HG03066 (cell line): ENCODE measurements around the gene ELP2.
"Not testable (repeated sequence)": the region's sequence is repeated elsewhere in the genome, so short reads cannot be mapped to it uniquely, and the experiment has no call there.

Experiments
- ATAC-seq: cut with Tn5 transposase; IDR thresholded peaks from one replicate; pipeline ENCODE4 v1.9.1; 2021; ENCODE audit warnings: low read depth; ENCODE audit not compliant: unreplicated experiment

The ELP2 gene

GRCh38 chr18:36116771-36117170, 12.9 kb upstream of the ELP2 start:
- not testable (repeated sequence) for ATAC-seq

GRCh38 chr18:36120297-36120696, 9.4 kb upstream of the ELP2 start:
- ATAC-seq: no peak

- no peak for ATAC-seq
Observed at GRCh38 chr18:36124841-36125240, 4.9 kb upstream of the ELP2 start.

GRCh38 chr18:36126668-36127067, 3.0 kb upstream of the ELP2 start:
- no peak for ATAC-seq

- no peak for ATAC-seq
Observed at GRCh38 chr18:36127836-36128529, 1.7 kb upstream of the ELP2 start.

- no peak for ATAC-seq
Observed at GRCh38 chr18:36128530-36128870, 1.2 kb upstream of the ELP2 start.

GRCh38 chr18:36128907-36129299, 796 bp upstream of the ELP2 start:
- ATAC-seq: peak; percentile 11

- peak; percentile 18 for ATAC-seq
Observed at GRCh38 chr18:36130039-36130831, 536 bp downstream of the ELP2 start.

DNA sequence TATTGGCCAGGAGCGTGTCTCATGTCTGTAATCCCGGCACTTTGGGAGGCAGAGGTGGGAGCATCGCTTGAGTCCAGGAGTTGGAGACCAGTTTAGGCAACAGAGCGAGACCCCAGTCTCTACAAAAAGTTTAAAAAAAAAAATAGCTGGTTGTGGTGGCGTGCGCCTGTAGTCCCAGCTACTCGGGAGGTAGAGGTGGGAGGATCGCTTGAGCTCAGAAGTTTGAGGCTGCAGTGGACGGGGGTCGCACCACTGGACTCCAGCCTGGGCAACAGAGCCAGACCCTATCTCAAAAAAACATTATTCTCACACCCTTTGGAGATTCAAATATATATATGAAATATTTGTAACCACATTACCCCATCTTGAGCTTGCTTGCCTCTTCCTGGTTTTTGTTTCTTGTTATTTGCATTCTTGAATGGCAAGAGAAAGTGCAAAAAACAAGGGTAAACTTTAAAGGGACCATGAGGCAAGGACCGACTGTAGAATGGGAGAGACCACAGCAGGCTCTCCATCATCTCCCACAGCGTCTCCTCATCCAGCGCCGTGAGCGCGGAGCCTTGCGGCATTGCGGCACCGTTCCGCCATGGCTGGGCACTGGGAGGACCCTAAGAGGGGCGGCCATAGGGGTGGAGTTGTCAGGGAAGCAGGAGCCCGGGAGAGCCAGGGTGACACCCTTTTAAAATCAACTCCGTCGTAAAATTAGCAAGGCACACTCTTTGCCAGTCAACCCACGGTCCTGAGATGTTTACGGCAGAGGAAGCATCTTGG, 1.4 kb downstream of the ELP2 start:
- ATAC-seq: no peak

DNA sequence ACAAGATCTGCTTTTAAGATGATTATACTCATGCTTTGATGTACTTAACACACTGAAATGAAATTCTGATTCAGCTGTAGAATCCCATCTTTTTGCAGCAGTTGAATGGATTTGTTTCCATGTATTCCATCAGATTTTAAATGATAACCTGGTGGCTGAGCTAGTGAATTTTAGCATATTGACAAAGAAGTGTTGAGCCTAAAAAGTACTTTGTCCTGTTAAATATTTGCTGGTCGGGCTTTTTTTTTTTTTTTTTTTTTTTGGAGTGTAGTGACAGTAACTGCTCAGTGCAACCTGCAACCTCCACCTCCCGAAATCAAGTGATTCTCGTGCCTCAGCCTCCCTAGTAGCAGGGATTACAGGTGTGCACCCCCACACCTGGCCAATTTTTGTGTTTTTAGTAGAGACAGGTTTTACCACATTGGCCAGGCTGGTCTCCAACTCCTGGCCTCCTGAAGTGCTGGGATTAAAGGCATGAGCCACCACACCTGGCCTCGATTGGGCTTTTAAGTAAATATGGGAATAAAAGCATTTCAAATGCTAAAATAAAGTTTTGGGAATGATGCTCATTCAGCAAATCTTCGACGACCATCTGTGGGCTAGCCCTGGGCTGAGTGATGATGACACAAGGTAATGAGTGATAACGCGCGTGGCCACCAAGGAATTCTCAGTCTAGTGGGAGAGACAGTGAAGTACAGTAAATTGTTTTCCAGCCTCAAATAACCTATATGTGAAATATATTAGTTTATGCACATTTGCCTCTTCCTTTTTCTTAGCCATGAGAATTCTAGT, 2.2 kb downstream of the ELP2 start:
- ATAC-seq: no peak

- no peak for ATAC-seq
Observed at GRCh38 chr18:36132756-36133155, 3.1 kb downstream of the ELP2 start.

DNA sequence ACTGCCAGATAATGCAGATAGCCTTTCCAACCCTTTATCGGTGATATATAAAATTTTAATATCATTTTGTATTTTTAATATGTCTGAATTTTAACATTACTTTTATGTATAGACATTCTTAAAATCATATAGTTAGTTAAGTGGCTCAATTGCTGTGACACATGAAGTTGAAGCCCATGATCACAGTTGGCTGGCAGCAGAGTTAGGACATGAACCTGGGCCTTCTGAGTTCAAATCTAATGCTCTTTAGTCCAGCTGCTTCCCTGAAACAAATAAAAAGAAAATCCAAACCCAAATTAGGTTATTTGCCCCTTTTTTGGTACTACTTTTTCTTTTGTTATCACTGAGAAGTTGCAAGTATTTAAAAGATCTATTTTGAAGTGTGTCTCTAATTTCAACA, 5.6 kb downstream of the ELP2 start:
- ATAC-seq: no peak

GRCh38 chr18:36139245-36139644, 9.5 kb downstream of the ELP2 start:
- no peak for ATAC-seq

DNA sequence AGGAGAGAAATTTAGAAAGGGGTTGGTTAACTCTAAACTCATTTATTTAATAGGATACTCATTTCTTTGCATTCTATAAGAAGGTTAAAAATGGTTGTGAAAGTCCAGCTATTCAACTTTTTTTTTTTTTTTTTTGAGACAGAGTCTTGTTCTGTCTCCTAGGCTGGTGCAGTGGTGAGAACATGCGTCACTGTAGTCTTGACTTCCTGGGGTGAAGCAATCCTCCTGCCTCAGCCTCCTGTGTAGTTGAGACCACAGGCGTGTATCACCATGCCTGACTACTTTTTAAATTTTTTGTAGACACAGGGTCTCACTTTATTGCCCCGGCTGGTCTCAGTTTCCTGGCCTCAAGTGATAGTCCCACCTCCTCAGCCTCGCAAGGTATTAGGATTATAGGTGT, 11.9 kb downstream of the ELP2 start:
- ATAC-seq: no peak

- ATAC-seq: no peak
Observed at GRCh38 chr18:36142751-36143150, 13.1 kb downstream of the ELP2 start.

DNA sequence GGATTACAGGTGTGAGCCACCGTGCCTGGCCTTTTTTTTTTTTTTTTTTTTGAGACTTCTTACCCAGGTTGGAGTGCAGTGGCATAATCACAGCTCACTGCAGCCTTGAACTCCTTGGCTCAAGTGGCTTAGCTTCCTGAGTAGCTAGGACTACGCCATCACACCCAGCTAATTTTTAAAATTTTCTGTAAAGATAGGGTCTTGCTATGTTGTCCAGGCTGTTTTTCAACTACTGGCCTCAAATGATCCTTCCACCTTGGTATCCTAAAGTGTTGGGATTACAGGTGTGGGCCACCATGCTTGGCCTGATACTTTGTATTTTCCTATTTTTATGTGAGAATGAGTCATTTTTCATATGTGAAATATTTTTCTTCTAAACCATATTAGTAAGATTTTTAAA, 13.7 kb downstream of the ELP2 start:
- no peak for ATAC-seq

GRCh38 chr18:36149514-36150289, 20.0 kb downstream of the ELP2 start:
- ATAC-seq: peak; percentile 90

DNA sequence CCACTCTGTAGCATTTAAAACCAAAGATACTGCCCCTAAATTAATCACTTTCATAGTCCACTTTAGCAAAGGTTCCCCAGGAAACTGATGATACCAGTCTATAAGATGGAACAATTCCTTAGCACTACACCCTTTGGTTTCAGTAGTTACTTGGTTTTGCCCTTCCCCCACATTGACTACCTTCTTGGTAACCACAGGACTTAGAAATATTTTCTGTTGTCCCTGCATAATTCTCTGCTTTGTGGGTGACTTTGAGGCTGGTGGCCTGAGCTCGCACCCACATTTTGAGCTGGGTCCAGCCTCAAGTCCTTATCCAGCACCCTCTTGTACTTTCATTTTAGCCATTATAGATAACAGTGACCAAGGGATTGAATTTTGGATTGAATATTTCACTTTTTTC, 23.1 kb downstream of the ELP2 start:
- no peak for ATAC-seq

- ATAC-seq: no peak
Observed at GRCh38 chr18:36153203-36153602, 23.5 kb downstream of the ELP2 start.

DNA sequence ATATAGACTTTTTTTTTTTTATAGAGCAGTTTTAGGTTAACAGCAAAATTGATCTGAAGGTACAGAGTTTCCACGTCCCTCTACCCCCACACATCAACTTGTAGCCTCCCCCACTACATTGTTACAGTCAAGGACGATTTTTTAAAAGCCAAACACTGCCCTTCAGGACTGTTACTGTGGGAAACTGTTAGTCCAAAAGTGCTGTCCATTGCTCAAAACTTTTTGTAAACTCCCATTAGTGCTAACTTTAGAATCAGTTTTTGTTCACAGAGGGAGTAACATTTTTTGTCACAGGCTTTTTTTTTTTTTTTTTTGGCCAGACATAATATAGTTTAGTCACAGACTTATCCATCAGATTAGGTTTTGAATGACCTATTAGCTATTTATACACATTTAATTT, 24.1 kb downstream of the ELP2 start:
- no peak for ATAC-seq
